Esophagus (tissue), 2 donors: ENCODE data around the gene LRP10. TPM values are rescaled to one million over a fixed set of nuclear protein-coding genes. Genes with fewer than 3 reads are reported as not detected.
"Not testable (repeated sequence)": the region's sequence is repeated elsewhere in the genome, so short reads cannot be mapped to it uniquely, and the experiment has no call there.

Experiments used
- H3K27ac ChIP-seq, 2 donors: one replicate each; pipeline ENCODE4 v1.5.1; 2013; ENCODE audit warnings: low read depth in 2 of 2, mild to moderate bottlenecking in 2 of 2, inconsistent platforms in 1 of 2, low read length in 1 of 2, moderate library complexity in 1 of 2
- H3K27me3 ChIP-seq, 2 donors: one replicate each; pipeline ENCODE4 v1.6.1; 2013; ENCODE audit warnings: low read length in 2 of 2, control low read depth in 1 of 2, mild to moderate bottlenecking in 1 of 2; ENCODE audit not compliant: insufficient read depth in 2 of 2, control insufficient read depth in 1 of 2
- H3K36me3 ChIP-seq, 2 donors: one replicate each; pipeline ENCODE4 v1.6.1; 2013; ENCODE audit warnings: low read length in 1 of 2; ENCODE audit not compliant: control insufficient read depth in 2 of 2, insufficient read depth in 2 of 2
- H3K4me1 ChIP-seq, 2 donors: one replicate each; pipeline ENCODE4 v1.6.1; 2013; ENCODE audit warnings: low read length in 1 of 2; ENCODE audit not compliant: control insufficient read depth in 2 of 2, insufficient read depth in 2 of 2
- H3K4me3 ChIP-seq, 2 donors: one replicate each; pipeline ENCODE4 v1.5.1; 2013; ENCODE audit warnings: low read length in 2 of 2, mild to moderate bottlenecking in 2 of 2, low read depth in 1 of 2, moderate library complexity in 1 of 2
- H3K9me3 ChIP-seq, 2 donors: one replicate each; pipeline ENCODE4 v1.6.1; 2013; ENCODE audit warnings: mild to moderate bottlenecking in 2 of 2, low read depth in 1 of 2, low read length in 1 of 2, moderate library complexity in 1 of 2; ENCODE audit not compliant: control insufficient read depth in 2 of 2, insufficient read depth in 1 of 2
- WGBS, 2 donors: extraction: QIAGEN DNeasy Blood & Tissue Kit; methylation state at CpG; one replicate each; pipeline ENCODE4 v1.1.7; 2013; 5-methylcytosine and 5-hydroxymethylcytosine counted together
- polyA plus RNA-seq, 2 donors: library from polyadenylated mRNA; stranded (reverse); fragments of 200-250 nt; gene quantifications; one replicate each; pipeline ENCODE4 v1.2.3, GENCODE V29; 2013
- donor health status: healthy with polysubstance abuse.
- donor health status: Bipolar disorder and iron deficiency.

Gene LRP10
- polyA plus RNA-seq, 2 donors, result 69.8 to 129 TPM

DNA sequence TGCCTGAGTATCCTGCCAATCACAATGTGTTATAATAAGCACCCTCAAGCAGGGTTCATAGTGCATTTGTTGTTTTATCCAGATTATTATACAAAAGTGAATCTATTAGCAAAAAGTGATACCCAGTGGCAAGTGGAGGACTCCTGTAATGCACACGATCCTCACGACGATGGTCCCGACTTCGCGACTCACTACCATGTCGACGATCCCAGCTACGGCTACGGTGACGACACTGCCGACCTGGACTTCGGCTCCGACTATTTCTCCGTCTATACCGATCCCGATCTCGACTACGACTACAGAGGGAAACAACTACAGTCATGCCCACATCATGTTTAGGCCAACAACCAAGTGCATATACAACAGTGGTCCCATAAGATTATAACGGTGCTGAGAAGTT, 34.5 kb downstream of the LRP10 start:
- Histone ChIP-seq H3K27ac (no peak overlapping the region), H3K9me3 (no peaks in the 10 kb centered on the region), H3K4me1 (peaks cover 0 to 4% of the 10 kb centered on the region in 2 donors), H3K27me3 (no peaks in the 10 kb centered on the region), H3K4me3 (no peak overlapping the region), H3K36me3 (peaks cover 16 to 53% of the 10 kb centered on the region in 2 donors)
- 96% methylated on average over 20 of the region's 20 CpGs for WGBS, 2 donors

DNA sequence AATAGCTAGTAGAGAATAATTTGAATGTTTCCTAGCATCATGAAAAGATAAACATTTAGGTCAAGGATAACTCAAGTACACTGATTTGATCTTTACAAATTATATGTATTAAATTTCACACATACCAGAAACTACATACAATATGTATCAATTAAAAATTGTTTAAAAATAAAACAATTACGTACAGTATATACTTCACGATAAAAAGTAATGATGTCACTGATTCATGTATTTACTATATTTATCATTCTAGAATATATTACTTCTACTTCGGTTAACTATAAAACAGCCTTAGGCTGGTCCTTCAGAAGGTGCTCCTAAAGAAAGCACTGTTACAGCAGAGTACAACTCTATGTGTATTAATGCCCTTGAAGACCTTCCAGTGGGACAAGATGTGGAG, 35.9 kb downstream of the LRP10 start:
- H3K36me3 ChIP-seq, result peaks cover 12 to 40% of the 10 kb centered on the region in 2 donors
- H3K9me3 ChIP-seq, result no peaks in the 10 kb centered on the region
- no peak overlapping the region for H3K27ac ChIP-seq
- 91 to 93% methylated on average over 3 of the region's 3 CpGs for WGBS, 2 donors
- H3K4me3 ChIP-seq, result no peak overlapping the region
- H3K27me3 ChIP-seq, result no peaks in the 10 kb centered on the region
- peaks cover 0 to 4% of the 10 kb centered on the region in 2 donors for H3K4me1 ChIP-seq

GRCh38 chr14:22908601-22909000, 37.1 kb downstream of the LRP10 start:
- no peaks in the 10 kb centered on the region for H3K27me3 ChIP-seq
- no peak overlapping the region for H3K27ac ChIP-seq
- WGBS, 2 donors, result 81% methylated on average over 8 of the region's 8 CpGs
- no peaks in the 10 kb centered on the region for H3K9me3 ChIP-seq
- no peak overlapping the region for H3K4me3 ChIP-seq
- peaks cover 0 to 3% of the 10 kb centered on the region in 2 donors for H3K4me1 ChIP-seq
- H3K36me3 ChIP-seq, result peaks cover 12 to 35% of the 10 kb centered on the region in 2 donors

- Histone ChIP-seq H3K27me3 (no peaks in the 10 kb centered on the region), H3K4me1 (no peaks in the 10 kb centered on the region), H3K27ac (no peak overlapping the region), H3K36me3 (peaks cover 4 to 19% of the 10 kb centered on the region in 2 donors), H3K4me3 (no peak overlapping the region), H3K9me3 (no peaks in the 10 kb centered on the region)
- 84 to 88% methylated on average over 5 of the region's 5 CpGs for WGBS, 2 donors
These were observed 39.4 kb downstream of the LRP10 start for GRCh38 chr14:22910916-22911315.

DNA sequence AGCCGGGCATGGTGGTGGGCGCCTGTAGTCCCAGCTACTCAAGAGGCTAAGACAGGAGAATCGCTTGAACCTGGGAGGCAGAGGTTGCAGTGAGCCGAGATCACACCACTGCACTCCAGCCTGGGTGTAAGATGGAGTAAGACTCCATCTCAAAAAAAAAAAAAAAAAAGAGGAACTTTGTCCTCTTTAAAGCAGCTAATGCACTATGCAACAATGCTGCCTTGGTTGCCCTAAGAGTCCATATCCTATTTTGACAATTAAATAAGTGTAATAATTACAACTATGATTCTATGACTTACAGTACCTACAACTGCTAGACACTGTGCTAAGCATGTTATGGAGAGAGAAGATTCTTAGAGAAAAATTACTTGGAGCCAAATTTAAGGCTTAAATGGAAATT, 43.3 kb downstream of the LRP10 start:
- 90 to 92% methylated on average over 4 of the region's 4 CpGs for WGBS, 2 donors
- H3K27me3 ChIP-seq, H3K9me3 ChIP-seq, H3K4me3 ChIP-seq, H3K27ac ChIP-seq, H3K36me3 ChIP-seq, H3K4me1 ChIP-seq: not testable (repeated sequence)

DNA sequence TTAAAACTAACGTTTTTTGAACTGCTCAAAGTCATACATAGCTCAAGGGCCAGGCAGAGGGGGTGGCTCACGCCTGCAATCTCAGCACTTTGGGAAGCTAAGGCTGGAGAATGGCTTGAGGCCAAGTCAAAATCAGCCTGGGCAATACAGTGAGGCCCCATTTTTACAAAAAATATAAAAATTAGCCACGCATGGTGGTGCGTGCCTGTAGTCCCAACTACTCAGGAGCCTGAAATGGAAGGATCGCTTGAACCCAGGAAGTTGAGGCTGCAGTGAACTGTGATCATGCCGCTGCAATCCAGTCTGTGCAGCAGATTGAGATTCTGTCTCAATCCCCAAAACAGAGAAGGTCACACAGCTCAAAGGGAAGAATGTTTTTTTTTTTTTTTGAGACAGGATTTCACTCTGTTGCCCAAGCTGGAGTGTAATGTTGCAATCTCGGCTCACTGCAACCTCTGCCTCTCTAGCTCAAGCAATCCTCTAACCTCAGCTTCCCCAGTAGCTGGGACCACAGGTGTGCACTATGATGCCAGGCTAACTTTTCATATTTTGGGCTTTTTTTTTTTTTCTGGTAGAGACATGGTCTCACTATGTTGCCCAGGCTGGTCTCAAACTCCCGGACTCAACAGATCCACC, 44.5 kb downstream of the LRP10 start:
- Histone ChIP-seq H3K4me3 (no peak overlapping the region), H3K27me3 (no peaks in the 10 kb centered on the region), H3K36me3 (peaks cover 4% of the 10 kb centered on the region in 2 donors), H3K27ac (no peak overlapping the region), H3K9me3 (no peaks in the 10 kb centered on the region), H3K4me1 (peaks cover 0 to 4% of the 10 kb centered on the region in 2 donors)
- WGBS, 2 donors, result 79% methylated on average over 8 of the region's 8 CpGs

DNA sequence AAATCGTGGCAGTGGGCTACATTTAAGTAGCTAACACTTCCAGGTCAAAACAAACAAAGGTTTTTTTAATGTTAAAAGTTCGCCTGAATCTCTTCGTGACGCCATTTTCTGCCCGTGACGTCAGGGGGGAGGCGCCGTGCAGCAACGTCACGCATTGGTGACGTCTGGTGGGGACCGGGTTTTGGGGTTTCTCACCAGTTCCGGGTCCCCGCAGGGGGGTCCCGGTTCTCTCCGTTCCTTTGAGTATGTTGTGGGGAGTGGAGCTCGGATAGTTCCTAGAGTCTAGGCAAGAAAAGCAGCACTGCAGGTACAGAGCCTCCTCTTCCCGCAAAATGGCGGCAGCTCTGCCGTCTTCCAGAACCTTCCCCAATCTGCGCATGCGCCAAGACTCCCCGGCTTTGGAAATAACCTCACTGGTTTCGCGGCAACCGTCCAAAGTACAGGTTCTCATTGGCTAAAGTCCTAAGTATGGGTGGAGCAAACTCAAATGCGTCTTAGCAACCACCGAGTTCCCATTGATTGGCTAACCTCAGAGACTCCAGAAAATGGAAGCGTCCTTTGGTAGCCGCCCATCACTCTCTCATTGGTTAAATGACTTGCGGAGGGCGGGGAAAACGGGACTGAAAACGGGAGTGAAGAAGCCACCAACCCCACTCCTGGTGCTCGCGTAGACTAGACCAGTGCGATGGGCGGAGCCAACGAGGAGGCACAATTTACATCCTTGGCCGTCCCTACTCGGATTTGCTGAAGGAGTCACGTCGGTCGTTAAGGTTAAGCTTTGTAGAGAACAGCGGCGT, 47.5 kb downstream of the LRP10 start, which contains the start of gene RBM23:
Gene RBM23 (minus strand): TSS at position 346 of the 797 bp plus-strand sequence.
- Histone ChIP-seq H3K27me3 (no peaks in the 10 kb centered on the region), H3K4me1 (peaks cover 0 to 4% of the 10 kb centered on the region in 2 donors), H3K4me3 (peak within 1 kb of the TSS; percentile 61 to 68), H3K9me3 (no peaks in the 10 kb centered on the region), H3K27ac (peak within 1 kb of the TSS; percentile 96 to 97), H3K36me3 (peaks cover 9 to 11% of the 10 kb centered on the region in 2 donors)
- WGBS, 2 donors, result 0 to 1% methylated on average over 46 of the region's 46 CpGs

- WGBS, 2 donors, result 6 to 10% methylated on average over 10 of the region's 10 CpGs
- Histone ChIP-seq H3K4me1 (peaks cover 0 to 4% of the 10 kb centered on the region in 2 donors), H3K4me3 (peak overlapping the region; percentile 15 to 33), H3K9me3 (no peaks in the 10 kb centered on the region), H3K27ac (peak overlapping the region; percentile 84 to 97), H3K27me3 (no peaks in the 10 kb centered on the region), H3K36me3 (peaks cover 14 to 16% of the 10 kb centered on the region in 2 donors)
These were observed 48.0 kb downstream of the LRP10 start for GRCh38 chr14:22919601-22919921.

DNA sequence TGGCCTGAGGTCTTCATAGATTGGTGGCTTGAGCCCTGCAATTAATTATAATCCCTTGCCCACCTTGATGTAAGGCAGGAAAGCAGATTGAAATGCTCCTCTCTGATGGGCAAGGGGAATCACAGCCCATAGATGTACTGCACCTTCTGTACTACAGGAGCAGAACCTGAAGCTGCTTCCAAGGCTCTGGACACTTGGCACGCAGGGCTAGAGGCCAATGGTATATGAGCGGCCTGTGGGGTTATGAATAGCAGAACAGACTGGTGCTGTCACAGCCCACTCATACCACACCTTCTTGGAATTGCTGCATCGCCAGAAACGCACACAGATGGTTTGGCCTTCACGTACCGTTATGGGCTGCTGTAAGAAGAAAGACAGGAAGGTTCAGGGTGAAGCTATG, 49.2 kb downstream of the LRP10 start:
- peaks cover 14 to 18% of the 10 kb centered on the region in 2 donors for H3K36me3 ChIP-seq
- H3K4me1 ChIP-seq, result peaks cover 0 to 4% of the 10 kb centered on the region in 2 donors
- H3K9me3 ChIP-seq, result no peaks in the 10 kb centered on the region
- no peak overlapping the region for H3K27ac ChIP-seq
- no peak overlapping the region for H3K4me3 ChIP-seq
- H3K27me3 ChIP-seq, result no peaks in the 10 kb centered on the region
- 90 to 92% methylated on average over 6 of the region's 6 CpGs for WGBS, 2 donors
